K562 (cell line): ENCODE data around the gene RFX7. TPM values are rescaled to one million over a fixed set of nuclear protein-coding genes. Genes with fewer than 3 reads are reported as not detected.

ENCODE experiments used
- CCNT2 ChIP-seq: IDR thresholded peaks from 2 replicates; pipeline ENCODE4 v1.6.1; 2011; ENCODE audit warnings: borderline replicate concordance, low read depth, mild to moderate bottlenecking, moderate library complexity, mixed read lengths, low read length; ENCODE audit not compliant: insufficient read length; ENCODE audit errors: extremely low read depth
- CEBPB ChIP-seq: fragments of 450-650 bp; IDR thresholded peaks from 2 replicates; pipeline ENCODE4 v1.6.1; 2016; ENCODE audit warnings: missing genetic modification characterization, missing compliant biosample characterization
- CXXC5 ChIP-seq: fragments of 250-450 bp; sonication (Bioruptor Pico); IDR thresholded peaks from 2 replicates; pipeline ENCODE4 v1.8.0; 2022; ENCODE audit warnings: inconsistent platforms, mild to moderate bottlenecking, moderate library complexity
- JUNB ChIP-seq: fragments of 450-650 bp; formaldehyde crosslinking; conservative IDR thresholded peaks from 2 replicates; pipeline ENCODE4 v1.4.0; 2020; ENCODE audit warnings: mild to moderate bottlenecking
- KAT7 ChIP-seq: sonication (generic); formaldehyde crosslinking; IDR thresholded peaks from 2 replicates; pipeline ENCODE4 v1.8.0; 2022; ENCODE audit warnings: missing genetic modification reagents, mild to moderate bottlenecking, borderline replicate concordance
- KDM2B ChIP-seq: fragments of 250-450 bp; sonication (Bioruptor Pico); IDR thresholded peaks from 2 replicates; pipeline ENCODE4 v1.8.0; 2021; ENCODE audit warnings: mild to moderate bottlenecking, moderate library complexity
- L3MBTL2 ChIP-seq: fragments of 450-650 bp; IDR thresholded peaks from 2 replicates; pipeline ENCODE4 v1.6.1; 2016; ENCODE audit warnings: mild to moderate bottlenecking, moderate library complexity
- NR2C1 ChIP-seq, 2 experiments: fragments of 450-650 bp; IDR thresholded peaks; 2 replicates each; pipeline ENCODE4 v1.6.1; 2017; ENCODE audit warnings: mild to moderate bottlenecking in 2 of 2, antibody characterized with exemption in 1 of 2, inconsistent platforms in 1 of 2, missing compliant biosample characterization in 1 of 2, missing genetic modification characterization in 1 of 2
- PPARD ChIP-seq: fragments of 250-450 bp; sonication (Bioruptor Pico); IDR thresholded peaks from 2 replicates; pipeline ENCODE4 v1.8.0; 2022; ENCODE audit warnings: inconsistent platforms, mild to moderate bottlenecking, moderate library complexity
- RAD51 ChIP-seq: fragments of 450-650 bp; IDR thresholded peaks from 2 replicates; pipeline ENCODE4 v1.7.1; 2016; ENCODE audit warnings: low read depth, mild to moderate bottlenecking, borderline replicate concordance
- RCOR1 ChIP-seq, 2 experiments: IDR thresholded peaks; 2 replicates each; pipeline ENCODE4 v1.6.1; 2012; ENCODE audit warnings: low read depth in 2 of 2, low read length in 2 of 2, borderline replicate concordance in 1 of 2, improper control_type of control experiment in 1 of 2
- SMARCC2 ChIP-seq: fragments of 450-650 bp; IDR thresholded peaks from 2 replicates; pipeline ENCODE4 v1.6.1; 2017; ENCODE audit warnings: antibody characterized with exemption, moderate library complexity, mild to moderate bottlenecking, low read depth
- YY1 ChIP-seq, 3 experiments: IDR thresholded peaks; 2 replicates each; pipeline ENCODE4 v1.6.1; 2011; ENCODE audit warnings: low read length in 2 of 3, mild to moderate bottlenecking in 2 of 3, moderate library complexity in 2 of 3, borderline replicate concordance in 1 of 3, control low read depth in 1 of 3, low read depth in 1 of 3; ENCODE audit not compliant: insufficient read depth in 3 of 3, insufficient replicate concordance in 2 of 3, control insufficient read depth in 1 of 3, insufficient read length in 1 of 3; ENCODE audit errors: extremely low read depth in 1 of 3
- ZBTB7A ChIP-seq: IDR thresholded peaks from 2 replicates; pipeline ENCODE4 v1.6.1; 2011; ENCODE audit warnings: low read depth, mild to moderate bottlenecking, low read length, moderate library complexity, borderline replicate concordance; ENCODE audit not compliant: control insufficient read depth
- ZFP36 ChIP-seq: fragments of 150-350 bp; IDR thresholded peaks from 2 replicates; pipeline ENCODE4 v1.6.1; 2018; ENCODE audit warnings: low read length, low read depth; ENCODE audit not compliant: partially characterized antibody
- ZNF75A ChIP-seq: fragments of 450-650 bp; formaldehyde crosslinking; IDR thresholded peaks from 2 replicates; pipeline ENCODE4 v1.4.0; 2020; ENCODE audit warnings: mild to moderate bottlenecking
- polyA plus RNA-seq, 8 experiments: library from polyadenylated mRNA; depleted of rRNA in 4 of 8; stranded (reverse) in 5 of 8; unstranded in 3 of 8; fragments of >200 nt; fragmentation: Nextera tagmentation in 2 of 8; fragmentation: Illumina TruSeq in 1 of 8; extraction: Ambion mirVana in 2 of 8; extraction: Trizol in 1 of 8; gene quantifications; 2 replicates each; pipeline versions ENCODE4 v1.2.1 to v1.2.3, GENCODE V29; 2011 to 2014; ENCODE audit warnings: inconsistent platforms in 1 of 8, missing spikeins in 1 of 8
- total RNA-seq, 7 experiments: library from RNA; depleted of rRNA in 6 of 7; stranded (reverse); fragments of >200 nt in 6 of 7; fragmentation: Illumina TruSeq in 2 of 7; extraction: Trizol in 2 of 7; gene quantifications; 2 replicates each; pipeline versions ENCODE4 v1.2.1 to v1.2.3, GENCODE V29; 2011 to 2021; ENCODE audit warnings: low replicate concordance in 1 of 7
- TF ChIP-seq, protein P1 (sequence below): fragments of 250-450 bp; sonication (Bioruptor Pico); IDR thresholded peaks from 2 replicates; pipeline ENCODE4 v1.8.0; 2022; ENCODE audit warnings: moderate library complexity, mild to moderate bottlenecking, inconsistent platforms
- TF ChIP-seq, protein P2 (sequence below): sonication (generic); formaldehyde crosslinking; IDR thresholded peaks from 2 replicates; pipeline ENCODE4 v1.5.0; 2020; ENCODE audit warnings: missing genetic modification reagents
- TF ChIP-seq, protein P3 (sequence below), 2 experiments: fragments of 450-650 bp; conservative IDR thresholded peaks; 2 replicates each; pipeline ENCODE4 v1.6.1; 2017; ENCODE audit warnings: mild to moderate bottlenecking in 2 of 2, moderate library complexity in 2 of 2
- TF ChIP-seq, protein P4 (sequence below), 2 experiments: fragments of 450-650 bp in 1 of 2; sonication (generic) in 1 of 2; formaldehyde crosslinking in 1 of 2; IDR thresholded peaks in 1 of 2; conservative IDR thresholded peaks in 1 of 2; 2 replicates each; pipeline versions ENCODE4 v1.6.1 to v1.8.1; 2016 to 2023; ENCODE audit warnings: mild to moderate bottlenecking in 2 of 2, moderate library complexity in 2 of 2, inconsistent platforms in 1 of 2, missing genetic modification reagents in 1 of 2

RFX7 gene
- total and polyA plus RNA-seq, 9 of the 15 experiments (the other 6 are each of a cell fraction or from before 2014, with no cell fraction given): 2.4 to 17.9 (median 6.3) TPM

DNA sequence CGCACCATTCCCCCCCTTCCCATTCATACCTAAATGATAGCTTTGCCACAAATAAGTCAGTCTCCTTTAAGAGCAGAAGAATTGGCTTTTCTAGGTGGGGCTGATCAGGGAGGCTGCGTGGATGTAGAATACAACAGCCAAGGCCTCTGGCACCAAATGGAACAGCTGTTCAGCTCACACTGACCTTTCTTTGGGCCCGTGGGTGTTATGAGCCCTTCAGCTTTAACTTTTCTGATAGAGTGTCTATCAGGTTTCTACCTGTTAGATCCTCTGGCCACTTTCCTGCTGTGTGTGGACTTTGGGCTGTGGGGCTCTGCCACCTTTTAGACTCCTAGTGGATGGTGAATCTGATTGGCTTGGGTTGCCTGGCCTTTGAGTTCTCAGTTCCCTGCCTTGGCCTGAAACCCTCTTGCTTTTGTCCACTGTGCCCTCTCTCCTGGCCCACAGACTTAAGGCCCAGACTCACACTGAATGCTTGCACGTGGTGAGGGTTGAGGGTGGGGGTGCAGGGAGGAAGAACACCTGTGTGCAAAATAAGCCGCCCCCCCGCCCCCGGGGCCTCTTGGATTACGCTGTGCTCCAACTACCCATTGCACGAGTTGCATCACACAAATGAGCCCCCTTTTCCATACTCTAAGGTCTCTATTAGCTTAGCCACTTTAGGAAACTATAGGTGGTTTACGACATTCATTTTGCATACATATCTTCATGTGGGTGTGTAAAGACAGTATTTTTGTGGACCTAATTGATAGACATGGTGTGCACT, 1.3 kb upstream of the RFX7 start (continued):
- TF ChIP-seq, protein P1, sequence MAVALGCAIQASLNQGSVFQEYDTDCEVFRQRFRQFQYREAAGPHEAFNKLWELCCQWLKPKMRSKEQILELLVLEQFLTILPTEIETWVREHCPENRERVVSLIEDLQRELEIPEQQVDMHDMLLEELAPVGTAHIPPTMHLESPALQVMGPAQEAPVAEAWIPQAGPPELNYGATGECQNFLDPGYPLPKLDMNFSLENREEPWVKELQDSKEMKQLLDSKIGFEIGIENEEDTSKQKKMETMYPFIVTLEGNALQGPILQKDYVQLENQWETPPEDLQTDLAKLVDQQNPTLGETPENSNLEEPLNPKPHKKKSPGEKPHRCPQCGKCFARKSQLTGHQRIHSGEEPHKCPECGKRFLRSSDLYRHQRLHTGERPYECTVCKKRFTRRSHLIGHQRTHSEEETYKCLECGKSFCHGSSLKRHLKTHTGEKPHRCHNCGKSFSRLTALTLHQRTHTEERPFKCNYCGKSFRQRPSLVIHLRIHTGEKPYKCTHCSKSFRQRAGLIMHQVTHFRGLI (CRISPR knock-in tag): 0 out of 2 replicates have a peak, but pooled peaks have one; percentile 16
- TF ChIP-seq CEBPB (tag) (no peak), SMARCC2 (no peak), L3MBTL2 (peak; percentile 81), ZFP36 (no peak), ZBTB7A (no peak), RAD51 (no peak), KDM2B (CRISPR knock-in tag) (no peak), CXXC5 (CRISPR knock-in tag) (0 out of 2 replicates have a peak, but pooled peaks have one; percentile 41), JUNB (CRISPR knock-in tag) (no peak), PPARD (CRISPR knock-in tag) (no peak), CCNT2 (no peak), KAT7 (CRISPR knock-in tag) (0 out of 2 replicates have a peak, but pooled peaks have one; percentile 27), NR2C1 (IDR thresholded peaks at IDR 0.05) (no peak), NR2C1 (tag; IDR thresholded peaks at IDR 0.05) (peak; percentile 22; the same call in 1 of the 2 replicates), YY1 (IDR thresholded peaks at IDR 0.05; ENCODE audit: borderline replicate concordance in 1 of 3, control insufficient read depth in 1 of 3, extremely low read depth in 1 of 3, insufficient read depth in 3 of 3, insufficient read length in 1 of 3, insufficient replicate concordance in 2 of 3, low read depth in 1 of 3, low read length in 2 of 3) (peak in 1 of 3 experiments; percentile 0), ZNF75A (no peak), RCOR1 (IDR thresholded peaks at IDR 0.05; ENCODE audit: borderline replicate concordance in 1 of 2, low read depth in 2 of 2, low read length in 2 of 2) (no peak)
- TF ChIP-seq, protein P2, sequence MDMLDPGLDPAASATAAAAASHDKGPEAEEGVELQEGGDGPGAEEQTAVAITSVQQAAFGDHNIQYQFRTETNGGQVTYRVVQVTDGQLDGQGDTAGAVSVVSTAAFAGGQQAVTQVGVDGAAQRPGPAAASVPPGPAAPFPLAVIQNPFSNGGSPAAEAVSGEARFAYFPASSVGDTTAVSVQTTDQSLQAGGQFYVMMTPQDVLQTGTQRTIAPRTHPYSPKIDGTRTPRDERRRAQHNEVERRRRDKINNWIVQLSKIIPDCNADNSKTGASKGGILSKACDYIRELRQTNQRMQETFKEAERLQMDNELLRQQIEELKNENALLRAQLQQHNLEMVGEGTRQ: no peak
- TF ChIP-seq, protein P3, sequence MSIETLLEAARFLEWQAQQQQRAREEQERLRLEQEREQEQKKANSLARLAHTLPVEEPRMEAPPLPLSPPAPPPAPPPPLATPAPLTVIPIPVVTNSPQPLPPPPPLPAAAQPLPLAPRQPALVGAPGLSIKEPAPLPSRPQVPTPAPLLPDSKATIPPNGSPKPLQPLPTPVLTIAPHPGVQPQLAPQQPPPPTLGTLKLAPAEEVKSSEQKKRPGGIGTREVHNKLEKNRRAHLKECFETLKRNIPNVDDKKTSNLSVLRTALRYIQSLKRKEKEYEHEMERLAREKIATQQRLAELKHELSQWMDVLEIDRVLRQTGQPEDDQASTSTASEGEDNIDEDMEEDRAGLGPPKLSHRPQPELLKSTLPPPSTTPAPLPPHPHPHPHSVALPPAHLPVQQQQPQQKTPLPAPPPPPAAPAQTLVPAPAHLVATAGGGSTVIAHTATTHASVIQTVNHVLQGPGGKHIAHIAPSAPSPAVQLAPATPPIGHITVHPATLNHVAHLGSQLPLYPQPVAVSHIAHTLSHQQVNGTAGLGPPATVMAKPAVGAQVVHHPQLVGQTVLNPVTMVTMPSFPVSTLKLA (conservative IDR thresholded peaks at IDR 0.05): no peak; a peak in 1 of 4 replicates
- TF ChIP-seq, protein P4, sequence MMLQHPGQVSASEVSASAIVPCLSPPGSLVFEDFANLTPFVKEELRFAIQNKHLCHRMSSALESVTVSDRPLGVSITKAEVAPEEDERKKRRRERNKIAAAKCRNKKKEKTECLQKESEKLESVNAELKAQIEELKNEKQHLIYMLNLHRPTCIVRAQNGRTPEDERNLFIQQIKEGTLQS (IDR thresholded peaks at IDR 0.05): peak; percentile 52; the same call in 1 of the 2 replicates
- TF ChIP-seq, protein P4 (CRISPR knock-in tag; conservative IDR thresholded peaks at IDR 0.05): no peak
